Uterus (tissue), 4 donors: ENCODE measurements around the gene TGM2. TPM values are rescaled to one million over a fixed set of nuclear protein-coding genes. Genes with fewer than 3 reads are reported as not detected.
A peak's percentile ranks its signal among the peaks of the same experiment; 100 is the strongest.

ENCODE experiments used
- DNase-seq, 2 donors: peaks; one replicate each; pipeline ENCODE4 v3.0.0-alpha.2; 2019 to 2020
- H3K27ac ChIP-seq, 2 donors: fragments of 200-600 bp; sonication (generic); 1 replicate in 1 of 2; 2 replicates in 1 of 2; pipeline ENCODE4 v1.5.1; 2016 to 2018
- H3K27me3 ChIP-seq, 2 donors: fragments of 200-600 bp; sonication (generic); one replicate each; pipeline ENCODE4 v1.5.1; 2018 to 2019; ENCODE audit warnings: control low read depth in 1 of 2
- H3K36me3 ChIP-seq, 2 donors: fragments of 200-600 bp; sonication (generic); one replicate each; pipeline ENCODE4 v1.5.1; 2019; ENCODE audit warnings: control low read depth in 1 of 2
- H3K4me1 ChIP-seq, 2 donors: fragments of 200-600 bp; sonication (generic); one replicate each; pipeline ENCODE4 v1.5.1; 2018 to 2019; ENCODE audit warnings: control low read depth in 1 of 2
- H3K4me3 ChIP-seq, 2 donors: fragments of 200-600 bp; sonication (generic); 1 replicate in 1 of 2; 2 replicates in 1 of 2; pipeline ENCODE4 v1.5.1; 2018 to 2019; ENCODE audit warnings: mild to moderate bottlenecking in 1 of 2
- H3K9me3 ChIP-seq, 2 donors: fragments of 200-600 bp; sonication (generic); one replicate each; pipeline ENCODE4 v1.5.1; 2019; ENCODE audit warnings: control low read depth in 1 of 2
- CTCF ChIP-seq, 4 experiments: fragments of 200-600 bp in 2 of 4; fragments of 450-650 bp in 2 of 4; sonication (generic) in 2 of 4; IDR thresholded peaks; one replicate each; pipeline ENCODE4 v1.5.1; 2016 to 2019; ENCODE audit warnings: antibody characterized with exemption in 4 of 4, mild to moderate bottlenecking in 2 of 4, moderate library complexity in 1 of 4
- POLR2A ChIP-seq, 2 donors: fragments of 450-650 bp; IDR thresholded peaks; one replicate each; pipeline ENCODE4 v1.6.1; 2016; ENCODE audit warnings: antibody characterized with exemption in 2 of 2, mild to moderate bottlenecking in 1 of 2, moderate library complexity in 1 of 2
- intact Hi-C: fragments of 100-400 bp; cut with DNase I; formaldehyde crosslinking; loops from one replicate; pipeline ENCODE4 v1.15.1; 2023; ENCODE audit warnings: low total_unique reads
- total RNA-seq, 4 donors: library from RNA; depleted of rRNA in 3 of 4; stranded (reverse); fragments of >200 nt in 3 of 4; gene quantifications; one replicate each; pipeline versions ENCODE4 v1.1.0 to v1.2.4, GENCODE V29; 2014 to 2023
- donor health status: DM: yes; HTN: yes; CAD: no.

TGM2 gene
- total RNA-seq, 4 donors from 2014 or later: 136 to 639 (median 209) TPM

GRCh38 chr20:38155811-38156210, 9.3 kb downstream of the TGM2 start:
- no peak for DNase-seq
- intact Hi-C loops: no loop called here
- Histone ChIP-seq H3K36me3 (no peaks in the 10 kb centered on the region), H3K4me3 (no peak overlapping the region), H3K4me1 (peaks cover 4 to 23% of the 10 kb centered on the region in 2 donors), H3K9me3 (no peaks in the 10 kb centered on the region), H3K27ac (peak overlapping the region; percentile 85 to 89), H3K27me3 (no peaks in the 10 kb centered on the region)
- TF ChIP-seq CTCF (IDR thresholded peaks at IDR 0.05): no peak
- TF ChIP-seq POLR2A (IDR thresholded peaks at IDR 0.05): no peak

GRCh38 chr20:38153401-38153800, 11.7 kb downstream of the TGM2 start:
- Histone ChIP-seq H3K4me1 (peaks cover 4 to 21% of the 10 kb centered on the region in 2 donors), H3K27me3 (no peaks in the 10 kb centered on the region), H3K36me3 (no peaks in the 10 kb centered on the region), H3K9me3 (no peaks in the 10 kb centered on the region), H3K27ac (peak overlapping the region; percentile 85 to 89), H3K4me3 (no peak overlapping the region)
- no peak for DNase-seq
- TF ChIP-seq POLR2A (IDR thresholded peaks at IDR 0.05) (no peak), CTCF (IDR thresholded peaks at IDR 0.05) (no peak)
- intact Hi-C loops: no loop called here

- no peak overlapping the region for H3K4me3 ChIP-seq
- peaks cover 4 to 18% of the 10 kb centered on the region in 2 donors for H3K4me1 ChIP-seq
Observed at GRCh38 chr20:38152621-38153221, 12.3 kb downstream of the TGM2 start.

GRCh38 chr20:38152175-38152620, 12.9 kb downstream of the TGM2 start:
- no peaks in the 10 kb centered on the region for H3K9me3 ChIP-seq
- H3K4me3 ChIP-seq: no peak overlapping the region
- no peaks in the 10 kb centered on the region for H3K27me3 ChIP-seq
- TF ChIP-seq POLR2A (IDR thresholded peaks at IDR 0.05) (no peak), CTCF (IDR thresholded peaks at IDR 0.05) (no peak)
- peak overlapping the region; percentile 85 to 89 for H3K27ac ChIP-seq
- H3K4me1 ChIP-seq: peaks cover 4 to 15% of the 10 kb centered on the region in 2 donors
- DNase-seq: no peak
- H3K36me3 ChIP-seq: no peaks in the 10 kb centered on the region
- intact Hi-C loops: no loop called here

More at GRCh38 chr20:38152621-38153221, 12.3 kb downstream of the TGM2 start:
- no peaks in the 10 kb centered on the region for H3K27me3 ChIP-seq
- no peaks in the 10 kb centered on the region for H3K36me3 ChIP-seq
- DNase-seq: peak; percentile 70 to 79
- intact Hi-C loops: no loop called here
- no peaks in the 10 kb centered on the region for H3K9me3 ChIP-seq
- TF ChIP-seq CTCF (IDR thresholded peaks at IDR 0.05) (no peak), POLR2A (IDR thresholded peaks at IDR 0.05) (no peak)
- H3K27ac ChIP-seq: peak overlapping the region; percentile 85 to 89

GRCh38 chr20:38151455-38151854, 13.6 kb downstream of the TGM2 start:
- Histone ChIP-seq H3K4me1 (peaks cover 4 to 12% of the 10 kb centered on the region in 2 donors), H3K27me3 (no peaks in the 10 kb centered on the region), H3K36me3 (no peaks in the 10 kb centered on the region), H3K27ac (peak overlapping the region; percentile 85 to 89), H3K4me3 (no peak overlapping the region), H3K9me3 (no peaks in the 10 kb centered on the region)
- DNase-seq: no peak
- no peak for TF ChIP-seq CTCF (IDR thresholded peaks at IDR 0.05)
- no peak for TF ChIP-seq POLR2A (IDR thresholded peaks at IDR 0.05)
- intact Hi-C loops: no loop called here
